Globus pallidus (tissue), 1 donor: ENCODE results near the gene ZNF763.
"Not testable (repeated sequence)": the region's sequence is repeated elsewhere in the genome, so short reads cannot be mapped to it uniquely, and the experiment has no call there.

Experiments used
- DNase-seq: peaks from one replicate; pipeline ENCODE4 v3.0.0-alpha.2; 2015; ENCODE audit warnings: low spot score

Gene ZNF763

GRCh38 chr19:11971041-11971440 is 6.2 kb downstream of the ZNF763 start:
- no peak for DNase-seq

GRCh38 chr19:11973019-11973810 is 8.4 kb downstream of the ZNF763 start:
- DNase-seq = no peak

- no peak for DNase-seq
Observed at GRCh38 chr19:11978492-11979100, 13.8 kb downstream of the ZNF763 start.

- DNase-seq = no peak
Observed at GRCh38 chr19:11979527-11979926, 14.7 kb downstream of the ZNF763 start.

GRCh38 chr19:11982526-11982925 is 17.7 kb downstream of the ZNF763 start:
- no peak for DNase-seq

GRCh38 chr19:11984986-11985385 is 20.1 kb downstream of the ZNF763 start:
- no peak for DNase-seq

- DNase-seq = no peak
Observed at GRCh38 chr19:11986754-11987153, 21.9 kb downstream of the ZNF763 start.

- DNase-seq = peak; percentile 92
Observed at GRCh38 chr19:11987405-11988281, 22.8 kb downstream of the ZNF763 start.

- no peak for DNase-seq
Observed at GRCh38 chr19:11989112-11989456, 24.2 kb downstream of the ZNF763 start.

GRCh38 chr19:11991921-11992320 is 27.1 kb downstream of the ZNF763 start:
- DNase-seq = not testable (repeated sequence)

- no peak for DNase-seq
Observed at GRCh38 chr19:11995174-11995573, 30.3 kb downstream of the ZNF763 start.

GRCh38 chr19:12000152-12000981 is 35.5 kb downstream of the ZNF763 start:
- DNase-seq = no peak

- DNase-seq = no peak
Observed at GRCh38 chr19:12015015-12015752, 50.3 kb downstream of the ZNF763 start.

- no peak for DNase-seq
Observed at GRCh38 chr19:12015753-12016116, 50.9 kb downstream of the ZNF763 start.
